Upper lobe of left lung (tissue), 4 donors: ENCODE data around the gene PNMA6A.
"Not testable (repeated sequence)": the region's sequence is repeated elsewhere in the genome, so short reads cannot be mapped to it uniquely, and the experiment has no call there.

Source experiments
- CTCF ChIP-seq, 6 experiments: fragments of 450-650 bp in 4 of 6; fragments of 200-600 bp in 2 of 6; sonication (generic) in 2 of 6; IDR thresholded peaks; one replicate each; pipeline ENCODE4 v1.5.1; 2016 to 2019; ENCODE audit warnings: antibody characterized with exemption in 6 of 6
- POLR2A ChIP-seq, 4 donors: fragments of 450-650 bp; IDR thresholded peaks; one replicate each; pipeline ENCODE4 v1.5.1; 2016 to 2017; ENCODE audit warnings: antibody characterized with exemption in 4 of 4, mild to moderate bottlenecking in 2 of 4

GRCh38 chrX:153120230-153120629 lies 48.0 kb downstream of the PNMA6A start:
- not testable (repeated sequence) for TF ChIP-seq CTCF, POLR2A (IDR thresholded peaks at IDR 0.05)
